ENCODE results near the gene ZYX.

GRCh38 chr7:143362131-143363015 is 18.8 kb upstream of the ZYX start, which contains the start of gene FAM131B:
- TF ChIP-seq POLR2A (IDR thresholded peaks at IDR 0.05; ENCODE audit: low read depth, low read length) (no peak), POLR2AphosphoS5 (IDR thresholded peaks at IDR 0.05; ENCODE audit: low read depth, low read length) (no peak)

All from GM12892 (cell line).